ENCODE measurements around the gene TNS4. TPM values are rescaled to one million over a fixed set of nuclear protein-coding genes. Genes with fewer than 3 reads are reported as not detected.

The TNS4 gene
- total RNA-seq, 4 donors from 2014 or later: 2.2 TPM; not detected in 3

DNA sequence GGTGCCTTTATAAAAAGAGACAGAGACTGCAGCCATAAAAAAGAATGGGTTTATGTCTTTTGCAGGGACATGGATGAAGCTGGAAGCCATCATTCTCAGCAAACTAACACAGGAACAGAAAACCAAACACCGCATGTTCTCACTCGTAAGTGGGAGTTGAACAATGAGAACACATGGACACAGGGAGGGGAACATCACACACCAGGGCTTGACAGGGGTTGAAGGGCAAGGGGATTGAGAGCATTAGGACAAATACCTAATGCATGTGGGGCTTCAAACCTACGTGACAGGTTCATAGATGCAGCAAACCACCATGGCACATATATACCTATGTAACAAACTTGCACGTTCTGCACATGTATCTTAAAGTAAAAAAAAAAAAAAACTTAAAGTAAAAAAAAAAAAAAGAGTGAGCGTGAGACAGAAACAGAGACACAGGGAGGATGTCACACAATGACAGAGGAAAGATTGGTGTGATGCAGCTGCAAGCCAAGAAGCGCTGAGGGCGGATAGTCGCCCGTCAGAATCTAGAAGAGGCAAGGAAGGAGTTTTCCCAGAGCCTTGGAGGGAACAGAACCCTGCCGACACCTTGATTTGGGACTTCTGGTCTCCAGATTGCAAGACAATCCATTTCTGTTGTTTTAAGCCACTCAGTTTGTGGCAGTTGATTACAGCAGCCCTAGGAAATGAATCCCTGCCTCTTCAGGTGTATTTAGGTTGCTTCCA is 27.4 kb upstream of the TNS4 start:
- Histone ChIP-seq H3K27ac (no peak overlapping the region), H3K4me1 (peaks cover 0 to 18% (median 13%) of the 10 kb centered on the region in 3 donors), H3K36me3 (no peaks in the 10 kb centered on the region), H3K27me3 (no peaks in the 10 kb centered on the region), H3K9me3 (peaks cover 0 to 12% (median 0%) of the 10 kb centered on the region in 3 donors), H3K4me3 (no peak overlapping the region)
- TF ChIP-seq POLR2AphosphoS5 (IDR thresholded peaks at IDR 0.05): no peak
- TF ChIP-seq EP300 (IDR thresholded peaks at IDR 0.05): no peak
- no peak for TF ChIP-seq POLR2A (IDR thresholded peaks at IDR 0.05)
- no peak for TF ChIP-seq CTCF (IDR thresholded peaks at IDR 0.05)
- no peak for ATAC-seq
- WGBS, 2 donors (ENCODE audit: low coverage in 1 of 2): 87 to 92% methylated on average over 8 to 10 of the region's 10 CpGs

- H3K27ac ChIP-seq: peak overlapping the region in 2 of 4 donors; percentile 23 to 33
- no peaks in the 10 kb centered on the region for H3K4me1 ChIP-seq
- no peak overlapping the region for H3K4me3 ChIP-seq
- TF ChIP-seq CTCF (IDR thresholded peaks at IDR 0.05) (no peak), POLR2AphosphoS5 (IDR thresholded peaks at IDR 0.05) (peak; percentile 18), POLR2A (IDR thresholded peaks at IDR 0.05) (no peak), EP300 (IDR thresholded peaks at IDR 0.05) (no peak)
- H3K9me3 ChIP-seq: peaks cover 0 to 12% (median 0%) of the 10 kb centered on the region in 3 donors
- ATAC-seq: peak; percentile 60
- H3K27me3 ChIP-seq: no peaks in the 10 kb centered on the region
- H3K36me3 ChIP-seq: no peaks in the 10 kb centered on the region
- 52 to 56% methylated on average over 1 to 2 of the region's 5 CpGs for WGBS, 2 donors (ENCODE audit: low coverage in 1 of 2)
These were observed 25.2 kb upstream of the TNS4 start for GRCh38 chr17:40526668-40527067.

DNA sequence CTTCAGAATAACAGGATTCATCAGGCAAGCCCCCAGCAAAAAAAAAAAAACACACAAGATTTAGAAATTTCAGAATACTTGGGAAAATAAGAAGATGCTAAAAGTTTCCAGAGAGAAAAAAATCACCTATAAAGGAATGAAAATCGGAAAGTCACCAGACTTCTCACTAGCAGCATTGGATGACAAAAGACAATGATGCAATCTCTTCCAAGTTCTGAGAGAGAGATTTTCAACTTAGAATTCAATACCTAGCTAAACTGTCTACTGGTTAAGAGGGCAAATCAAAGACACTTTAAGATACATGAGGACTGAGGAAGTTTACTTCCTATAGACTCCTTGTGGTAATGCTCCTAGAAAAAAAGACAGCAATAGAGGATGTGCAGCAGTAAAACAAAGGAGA is 23.9 kb upstream of the TNS4 start:
- H3K27ac ChIP-seq: no peak overlapping the region
- no peak for ATAC-seq
- TF ChIP-seq EP300 (IDR thresholded peaks at IDR 0.05) (no peak), POLR2A (IDR thresholded peaks at IDR 0.05) (no peak), CTCF (IDR thresholded peaks at IDR 0.05) (no peak), POLR2AphosphoS5 (IDR thresholded peaks at IDR 0.05) (no peak)
- H3K4me1 ChIP-seq: no peaks in the 10 kb centered on the region
- no peaks in the 10 kb centered on the region for H3K27me3 ChIP-seq
- 83 to 88% methylated on average over 1 of the region's 1 CpG for WGBS, 2 donors (ENCODE audit: low coverage in 1 of 2)
- no peaks in the 10 kb centered on the region for H3K36me3 ChIP-seq
- H3K9me3 ChIP-seq: peaks cover 0 to 12% (median 0%) of the 10 kb centered on the region in 3 donors
- no peak overlapping the region for H3K4me3 ChIP-seq

DNA sequence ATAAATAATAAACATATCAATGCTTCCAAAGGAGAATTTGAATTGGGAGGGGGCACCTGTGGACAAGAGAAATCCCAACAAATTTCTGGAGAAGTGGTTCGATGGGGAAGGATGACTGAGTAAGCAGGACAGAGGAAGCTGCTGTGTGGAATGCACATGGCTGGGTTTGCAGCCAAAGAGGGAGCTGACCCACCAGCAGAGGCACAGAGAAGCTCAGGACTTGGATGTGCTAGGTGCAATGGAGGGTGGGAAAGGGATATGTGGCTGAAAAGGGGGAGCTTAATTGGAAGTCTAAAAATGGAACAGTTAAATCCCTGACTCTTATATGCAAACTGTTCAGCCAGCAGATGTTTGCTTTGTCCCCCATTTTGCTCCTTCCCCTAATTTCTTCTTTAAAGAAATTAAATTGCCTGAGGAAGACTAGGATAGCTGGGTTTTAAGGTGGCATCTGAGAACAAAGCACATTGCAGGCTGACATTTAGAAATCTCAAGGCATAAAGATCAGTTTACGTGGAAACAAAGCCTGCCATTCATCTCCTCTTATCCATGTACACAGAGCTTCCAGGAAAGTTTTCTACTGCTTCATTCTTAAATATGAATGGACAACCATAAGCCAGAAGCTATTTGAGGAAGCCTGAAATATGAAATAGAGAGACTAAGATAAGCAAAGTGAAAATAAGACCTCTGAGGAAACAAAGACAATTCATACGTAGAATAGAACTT is 23.0 kb upstream of the TNS4 start:
- Histone ChIP-seq H3K36me3 (no peaks in the 10 kb centered on the region), H3K9me3 (peaks cover 0 to 12% (median 0%) of the 10 kb centered on the region in 3 donors), H3K27me3 (no peaks in the 10 kb centered on the region), H3K27ac (no peak overlapping the region), H3K4me1 (no peaks in the 10 kb centered on the region), H3K4me3 (no peak overlapping the region)
- no peak for TF ChIP-seq CTCF (IDR thresholded peaks at IDR 0.05)
- no peak for TF ChIP-seq POLR2A (IDR thresholded peaks at IDR 0.05)
- no peak for TF ChIP-seq EP300 (IDR thresholded peaks at IDR 0.05)
- TF ChIP-seq POLR2AphosphoS5 (IDR thresholded peaks at IDR 0.05): no peak
- WGBS, 2 donors (ENCODE audit: low coverage in 1 of 2): 55 to 79% methylated on average over 3 of the region's 3 CpGs
- no peak for ATAC-seq

All from gastroesophageal sphincter (tissue), 4 donors.